ENCODE results near the gene CTBP2. TPM values are rescaled to one million over a fixed set of nuclear protein-coding genes. Genes with fewer than 3 reads are reported as not detected.
"Not testable (repeated sequence)": the region's sequence is repeated elsewhere in the genome, so short reads cannot be mapped to it uniquely, and the experiment has no call there.

CTBP2 gene
- total RNA-seq, 1 donor from 2014 or later, result 57.7 TPM

- Histone ChIP-seq H3K27me3 (no peaks in the 10 kb centered on the region), H3K4me3 (peak overlapping the region in 1 of 2 donors; percentile 47), H3K27ac (peak overlapping the region; percentile 99), H3K4me1 (peaks cover 47 to 77% of the 10 kb centered on the region in 2 donors), H3K36me3 (no peaks in the 10 kb centered on the region), H3K9me3 (no peaks in the 10 kb centered on the region)
- no peak for DNase-seq (ENCODE audit: low spot score in 2 of 2)
- intact Hi-C loops (cut with DNase I), result loop anchor here (2.0 kb wide), 1 partner anchor 86 kb away; no protein-coding TSS in a partner anchor
- TF ChIP-seq CTCF (IDR thresholded peaks at IDR 0.05), result no peak
Measured at GRCh38 chr10:125062227-125062913, 98.0 kb downstream of the CTBP2 start.

GRCh38 chr10:125061557-125062226 is 98.7 kb downstream of the CTBP2 start:
- H3K27me3 ChIP-seq, result no peaks in the 10 kb centered on the region
- H3K9me3 ChIP-seq, result no peaks in the 10 kb centered on the region
- no peaks in the 10 kb centered on the region for H3K36me3 ChIP-seq
- peak overlapping the region; percentile 99 for H3K27ac ChIP-seq
- no peak for TF ChIP-seq CTCF (IDR thresholded peaks at IDR 0.05)
- intact Hi-C loops (cut with DNase I), result loop anchor here (1.0 to 2.0 kb wide), 7 partner anchors 13 to 99 kb away; partner anchors contain the start of gene CTBP2
- DNase-seq (ENCODE audit: low spot score in 2 of 2), result no peak
- H3K4me3 ChIP-seq, result peak overlapping the region in 1 of 2 donors; percentile 47
- peaks cover 52 to 83% of the 10 kb centered on the region in 2 donors for H3K4me1 ChIP-seq

GRCh38 chr10:125060826-125061556 is 99.4 kb downstream of the CTBP2 start:
- Histone ChIP-seq H3K4me1 (peaks cover 59 to 90% of the 10 kb centered on the region in 2 donors), H3K27ac (peak overlapping the region; percentile 99), H3K27me3 (no peaks in the 10 kb centered on the region), H3K36me3 (no peaks in the 10 kb centered on the region), H3K9me3 (no peaks in the 10 kb centered on the region), H3K4me3 (peak overlapping the region in 1 of 2 donors; percentile 47)
- peak; percentile 81 to 91 (median 85) for TF ChIP-seq CTCF (IDR thresholded peaks at IDR 0.05)
- peak; percentile 67 to 96 for DNase-seq (ENCODE audit: low spot score in 2 of 2)
- intact Hi-C loops (cut with DNase I), result loop anchor here (1.0 to 2.0 kb wide), 7 partner anchors 13 to 145 kb away; partner anchors contain the start of gene CTBP2

- DNase-seq (ENCODE audit: low spot score in 2 of 2), result no peak
- intact Hi-C loops (cut with DNase I), result loop anchor here (1.0 to 2.0 kb wide), 4 partner anchors 44 to 144 kb away; partner anchors contain the start of gene CTBP2
- Histone ChIP-seq H3K36me3 (no peaks in the 10 kb centered on the region), H3K4me1 (peaks cover 63 to 91% of the 10 kb centered on the region in 2 donors), H3K27ac (peak overlapping the region; percentile 99), H3K4me3 (peak overlapping the region in 1 of 2 donors; percentile 47), H3K9me3 (no peaks in the 10 kb centered on the region), H3K27me3 (no peaks in the 10 kb centered on the region)
- no peak for TF ChIP-seq CTCF (IDR thresholded peaks at IDR 0.05)
Measured at GRCh38 chr10:125060482-125060825, 99.9 kb downstream of the CTBP2 start.

GRCh38 chr10:125060026-125060425 is 100.3 kb downstream of the CTBP2 start:
- no peaks in the 10 kb centered on the region for H3K36me3 ChIP-seq
- peak overlapping the region; percentile 99 for H3K27ac ChIP-seq
- peaks cover 67 to 91% of the 10 kb centered on the region in 2 donors for H3K4me1 ChIP-seq
- TF ChIP-seq CTCF (IDR thresholded peaks at IDR 0.05), result no peak
- intact Hi-C loops (cut with DNase I), result loop anchor here (1.0 to 2.0 kb wide), 4 partner anchors 43 to 144 kb away; partner anchors contain the start of gene CTBP2
- peak overlapping the region in 1 of 2 donors; percentile 47 for H3K4me3 ChIP-seq
- no peaks in the 10 kb centered on the region for H3K9me3 ChIP-seq
- H3K27me3 ChIP-seq, result no peaks in the 10 kb centered on the region
- peak in 1 of 2 donors; percentile 74 for DNase-seq (ENCODE audit: low spot score in 2 of 2)

- Histone ChIP-seq H3K4me3 (peak overlapping the region in 1 of 2 donors; percentile 47), H3K4me1 (peaks cover 67 to 92% of the 10 kb centered on the region in 2 donors), H3K27ac (peak overlapping the region; percentile 99)
- H3K9me3 ChIP-seq; H3K27me3 ChIP-seq; H3K36me3 ChIP-seq; DNase-seq (ENCODE audit: low spot score in 2 of 2): not testable (repeated sequence)
- intact Hi-C loops (cut with DNase I), result loop anchor here (10.0 kb wide), 2 partner anchors 265 to 315 kb away; partner anchors contain the start of genes EEF1AKMT2 and FAM53B
Measured at GRCh38 chr10:125059348-125059747, 101.0 kb downstream of the CTBP2 start.

Data from ascending aorta (tissue), 2 donors.